ENCODE results near the gene LATS1. TPM values are rescaled to one million over a fixed set of nuclear protein-coding genes. Genes with fewer than 3 reads are reported as not detected.

Gene LATS1
- polyA plus RNA-seq, 1 of the 3 experiments (the other 2 are of a cell fraction), result 6.9 TPM

GRCh38 chr6:149615805-149616204 lies 102.1 kb downstream of the LATS1 start:
- CTCF ChIA-PET, result no interaction called here
- no peak overlapping the region for H3K4me2 ChIP-seq
- no peak for TF ChIP-seq NFIC (IDR thresholded peaks at IDR 0.05; ENCODE audit: borderline replicate concordance)
- no peak for TF ChIP-seq TEAD4 (IDR thresholded peaks at IDR 0.05; ENCODE audit: borderline replicate concordance, insufficient read depth)
- TF ChIP-seq FOSL2 (IDR thresholded peaks at IDR 0.05; ENCODE audit: borderline replicate concordance, low read depth), result no peak
- TF ChIP-seq, protein P1, sequence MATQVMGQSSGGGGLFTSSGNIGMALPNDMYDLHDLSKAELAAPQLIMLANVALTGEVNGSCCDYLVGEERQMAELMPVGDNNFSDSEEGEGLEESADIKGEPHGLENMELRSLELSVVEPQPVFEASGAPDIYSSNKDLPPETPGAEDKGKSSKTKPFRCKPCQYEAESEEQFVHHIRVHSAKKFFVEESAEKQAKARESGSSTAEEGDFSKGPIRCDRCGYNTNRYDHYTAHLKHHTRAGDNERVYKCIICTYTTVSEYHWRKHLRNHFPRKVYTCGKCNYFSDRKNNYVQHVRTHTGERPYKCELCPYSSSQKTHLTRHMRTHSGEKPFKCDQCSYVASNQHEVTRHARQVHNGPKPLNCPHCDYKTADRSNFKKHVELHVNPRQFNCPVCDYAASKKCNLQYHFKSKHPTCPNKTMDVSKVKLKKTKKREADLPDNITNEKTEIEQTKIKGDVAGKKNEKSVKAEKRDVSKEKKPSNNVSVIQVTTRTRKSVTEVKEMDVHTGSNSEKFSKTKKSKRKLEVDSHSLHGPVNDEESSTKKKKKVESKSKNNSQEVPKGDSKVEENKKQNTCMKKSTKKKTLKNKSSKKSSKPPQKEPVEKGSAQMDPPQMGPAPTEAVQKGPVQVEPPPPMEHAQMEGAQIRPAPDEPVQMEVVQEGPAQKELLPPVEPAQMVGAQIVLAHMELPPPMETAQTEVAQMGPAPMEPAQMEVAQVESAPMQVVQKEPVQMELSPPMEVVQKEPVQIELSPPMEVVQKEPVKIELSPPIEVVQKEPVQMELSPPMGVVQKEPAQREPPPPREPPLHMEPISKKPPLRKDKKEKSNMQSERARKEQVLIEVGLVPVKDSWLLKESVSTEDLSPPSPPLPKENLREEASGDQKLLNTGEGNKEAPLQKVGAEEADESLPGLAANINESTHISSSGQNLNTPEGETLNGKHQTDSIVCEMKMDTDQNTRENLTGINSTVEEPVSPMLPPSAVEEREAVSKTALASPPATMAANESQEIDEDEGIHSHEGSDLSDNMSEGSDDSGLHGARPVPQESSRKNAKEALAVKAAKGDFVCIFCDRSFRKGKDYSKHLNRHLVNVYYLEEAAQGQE (IDR thresholded peaks at IDR 0.05; ENCODE audit: low read depth, low read length), result no peak
- no peak for TF ChIP-seq MXI1 (IDR thresholded peaks at IDR 0.05; ENCODE audit: low read depth, low read length)
- TF ChIP-seq RCOR1 (IDR thresholded peaks at IDR 0.05; ENCODE audit: low read length), result no peak
- no peak for TF ChIP-seq POLR2AphosphoS5 (IDR thresholded peaks at IDR 0.05; ENCODE audit: low read depth, low read length)
- no peak for TF ChIP-seq MEF2A (IDR thresholded peaks at IDR 0.05; ENCODE audit: borderline replicate concordance, low read depth)
- TF ChIP-seq RAD21 (IDR thresholded peaks at IDR 0.05; ENCODE audit: low read length), result no peak
- TF ChIP-seq SIN3A (IDR thresholded peaks at IDR 0.05; ENCODE audit: borderline replicate concordance, low read depth, low read length), result no peak
- TF ChIP-seq JUND (IDR thresholded peaks at IDR 0.05), result no peak

DNA sequence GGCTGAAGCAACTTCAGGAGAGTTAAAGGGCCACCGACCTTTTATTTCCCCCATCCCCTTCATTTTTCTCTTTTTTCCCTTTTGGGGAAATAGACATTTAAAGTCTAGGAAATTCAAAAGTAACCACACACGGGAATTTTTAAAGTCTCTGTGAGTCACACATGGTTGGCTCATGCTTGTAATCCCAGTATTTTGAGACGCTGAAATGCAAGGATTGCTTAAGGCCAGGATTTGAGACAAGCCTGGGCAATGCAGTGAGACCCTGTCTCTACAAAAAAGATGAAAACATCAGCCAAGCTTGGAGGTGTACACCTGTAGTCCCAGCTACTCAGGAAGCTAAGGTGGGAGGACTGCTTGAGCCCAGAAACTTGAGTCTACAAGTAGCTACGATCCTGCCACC lies 103.6 kb downstream of the LATS1 start:
- no peak for TF ChIP-seq RCOR1 (IDR thresholded peaks at IDR 0.05; ENCODE audit: low read length)
- no peak for TF ChIP-seq ELF1 (IDR thresholded peaks at IDR 0.05)
- TF ChIP-seq MAX (IDR thresholded peaks at IDR 0.05; ENCODE audit: low read depth), result no peak
- no peak for TF ChIP-seq NFIC (IDR thresholded peaks at IDR 0.05; ENCODE audit: borderline replicate concordance)
- TF ChIP-seq RFX5 (IDR thresholded peaks at IDR 0.05; ENCODE audit: low read length), result no peak
- no peak for TF ChIP-seq IRF3 (IDR thresholded peaks at IDR 0.05; ENCODE audit: low read depth, low read length)
- TF ChIP-seq, protein P2, sequence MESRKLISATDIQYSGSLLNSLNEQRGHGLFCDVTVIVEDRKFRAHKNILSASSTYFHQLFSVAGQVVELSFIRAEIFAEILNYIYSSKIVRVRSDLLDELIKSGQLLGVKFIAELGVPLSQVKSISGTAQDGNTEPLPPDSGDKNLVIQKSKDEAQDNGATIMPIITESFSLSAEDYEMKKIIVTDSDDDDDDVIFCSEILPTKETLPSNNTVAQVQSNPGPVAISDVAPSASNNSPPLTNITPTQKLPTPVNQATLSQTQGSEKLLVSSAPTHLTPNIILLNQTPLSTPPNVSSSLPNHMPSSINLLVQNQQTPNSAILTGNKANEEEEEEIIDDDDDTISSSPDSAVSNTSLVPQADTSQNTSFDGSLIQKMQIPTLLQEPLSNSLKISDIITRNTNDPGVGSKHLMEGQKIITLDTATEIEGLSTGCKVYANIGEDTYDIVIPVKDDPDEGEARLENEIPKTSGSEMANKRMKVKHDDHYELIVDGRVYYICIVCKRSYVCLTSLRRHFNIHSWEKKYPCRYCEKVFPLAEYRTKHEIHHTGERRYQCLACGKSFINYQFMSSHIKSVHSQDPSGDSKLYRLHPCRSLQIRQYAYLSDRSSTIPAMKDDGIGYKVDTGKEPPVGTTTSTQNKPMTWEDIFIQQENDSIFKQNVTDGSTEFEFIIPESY (IDR thresholded peaks at IDR 0.05; ENCODE audit: borderline replicate concordance, low read depth), result no peak
- no peak for TF ChIP-seq YY1 (IDR thresholded peaks at IDR 0.05; ENCODE audit: low read depth)
- no peak for TF ChIP-seq TCF12 (IDR thresholded peaks at IDR 0.05)
- no peak for TF ChIP-seq GATA2 (CRISPR knock-in tag; IDR thresholded peaks at IDR 0.05)
- TF ChIP-seq RXRA (IDR thresholded peaks at IDR 0.05; ENCODE audit: borderline replicate concordance, low read depth), result no peak
- TF ChIP-seq RAD21 (IDR thresholded peaks at IDR 0.05; ENCODE audit: low read length), result no peak
- Histone ChIP-seq H3K9me3 (no peaks in the 10 kb centered on the region), H3K27ac (ENCODE audit: low read depth in 2 of 2, low read length in 1 of 2) (no peak overlapping the region), H3K4me3 (ENCODE audit: low read depth in 2 of 2, low read length in 1 of 2) (no peak overlapping the region), H3F3A (replicated peaks; ENCODE audit: insufficient read depth) (peaks cover 3% of the 10 kb centered on the region), H2AFZ (ENCODE audit: low read depth) (no peak overlapping the region), H4K20me1 (ENCODE audit: insufficient read depth) (no peaks in the 10 kb centered on the region), H3K4me2 (no peak overlapping the region), H3K9ac (no peak overlapping the region), H3K27me3 (ENCODE audit: insufficient read depth) (no peaks in the 10 kb centered on the region), H3K9me2 (no peaks in the 10 kb centered on the region), H3K4me1 (ENCODE audit: control insufficient read depth in 1 of 2, insufficient read depth in 2 of 2, low read depth in 1 of 2, low read length in 1 of 2) (no peaks in the 10 kb centered on the region), H3K79me2 (ENCODE audit: insufficient read depth) (peaks cover 23% of the 10 kb centered on the region), H3K36me3 (replicated peaks in 1 of 2; ENCODE audit: control insufficient read depth in 1 of 2, insufficient read depth in 2 of 2, low read length in 1 of 2) (peaks cover 0 to 22% of the 10 kb centered on the region in 2 experiments)
- DNase-seq, result no peak
- POLR2A ChIA-PET, result no interaction called here
- CTCF ChIA-PET, result interaction anchor here (1.8 kb wide), 1 partner anchor 8 kb away, joined by 3 read pairs; no protein-coding TSS in a partner anchor
- 91% methylated on average over 4 of the region's 4 CpGs for WGBS (ENCODE audit: low lambda C conversion rate)

More at GRCh38 chr6:149615805-149616204, 102.1 kb downstream of the LATS1 start:
- H3K9me3 ChIP-seq, result no peaks in the 10 kb centered on the region
- no peak overlapping the region for H2AFZ ChIP-seq (ENCODE audit: low read depth)
- H3K9ac ChIP-seq, result no peak overlapping the region
- H3K27ac ChIP-seq (ENCODE audit: low read depth in 2 of 2, low read length in 1 of 2), result no peak overlapping the region
- no peaks in the 10 kb centered on the region for H3K27me3 ChIP-seq (ENCODE audit: insufficient read depth)
- 72% methylated on average over 5 of the region's 5 CpGs for WGBS (ENCODE audit: low lambda C conversion rate)
- H3F3A ChIP-seq (replicated peaks; ENCODE audit: insufficient read depth), result peaks cover 3% of the 10 kb centered on the region
- no peak for DNase-seq
- H3K9me2 ChIP-seq, result no peaks in the 10 kb centered on the region
- no peak overlapping the region for H3K4me3 ChIP-seq (ENCODE audit: low read depth in 2 of 2, low read length in 1 of 2)
- H4K20me1 ChIP-seq (ENCODE audit: insufficient read depth), result no peaks in the 10 kb centered on the region
- H3K79me2 ChIP-seq (ENCODE audit: insufficient read depth), result peaks cover 19% of the 10 kb centered on the region
- H3K36me3 ChIP-seq (replicated peaks in 1 of 2; ENCODE audit: control insufficient read depth in 1 of 2, insufficient read depth in 2 of 2, low read length in 1 of 2), result peaks cover 0 to 28% of the 10 kb centered on the region in 2 experiments
- H3K4me1 ChIP-seq (ENCODE audit: control insufficient read depth in 1 of 2, insufficient read depth in 2 of 2, low read depth in 1 of 2, low read length in 1 of 2), result no peaks in the 10 kb centered on the region
- POLR2A ChIA-PET, result no interaction called here

All from SK-N-SH (cell line).